Neural cell (in vitro differentiated cells): Measurements from ENCODE around the gene MRPS31. TPM values are rescaled to one million over a fixed set of nuclear protein-coding genes. Genes with fewer than 3 reads are reported as not detected.
A peak's percentile ranks its signal among the peaks of the same experiment; 100 is the strongest.
"Not testable (repeated sequence)": the region's sequence is repeated elsewhere in the genome, so short reads cannot be mapped to it uniquely, and the experiment has no call there.

Experiments used
- H2AFZ ChIP-seq: fragments of 200-600, 300-800 bp; sonication (generic), shearing (Covaris generic); 2 replicates; pipeline ENCODE4 v1.6.0; 2014; ENCODE audit warnings: low read depth, mild to moderate bottlenecking, antibody characterized with exemption, low read length, moderate library complexity
- H3F3A ChIP-seq: fragments of 200-600 bp; shearing (Covaris generic); 2 replicates; pipeline ENCODE4 v1.6.1; 2016; ENCODE audit warnings: mild to moderate bottlenecking, moderate library complexity, mixed read lengths, antibody characterized with exemption, low read length; ENCODE audit not compliant: insufficient read depth, poor library complexity, severe bottlenecking
- H3K27ac ChIP-seq: fragments of 200-600, 300-800 bp; sonication (generic), shearing (Covaris generic); 2 replicates; pipeline ENCODE4 v1.5.1; 2014; ENCODE audit warnings: mild to moderate bottlenecking, low read length, moderate library complexity
- H3K27me3 ChIP-seq: fragments of 300-800, 200-600 bp; sonication (generic), shearing (Covaris generic); 2 replicates; pipeline ENCODE4 v1.6.0; 2014; ENCODE audit warnings: mild to moderate bottlenecking, low read depth, low read length, moderate library complexity; ENCODE audit not compliant: insufficient read depth
- H3K36me3 ChIP-seq: fragments of 300-800, 200-600 bp; sonication (generic), shearing (Covaris generic); 2 replicates; pipeline ENCODE4 v1.5.1; 2014; ENCODE audit warnings: mild to moderate bottlenecking, antibody characterized with exemption, low read length, moderate library complexity; ENCODE audit not compliant: insufficient read depth
- H3K4me2 ChIP-seq: fragments of 300-800, 200-600 bp; sonication (generic), shearing (Covaris generic); 2 replicates; pipeline ENCODE4 v1.6.0; 2014; ENCODE audit warnings: mild to moderate bottlenecking, low read length
- H3K4me3 ChIP-seq: fragments of 300-800, 200-600 bp; sonication (generic), shearing (Covaris generic); 2 replicates; pipeline ENCODE4 v1.5.1; 2014; ENCODE audit warnings: mild to moderate bottlenecking, low read length, moderate library complexity
- H3K79me2 ChIP-seq: fragments of 200-600 bp; shearing (Covaris generic); replicated peaks from 2 replicates; pipeline ENCODE4 v1.6.0; 2014; ENCODE audit warnings: mild to moderate bottlenecking, low read length, moderate library complexity; ENCODE audit not compliant: insufficient read depth
- H3K9ac ChIP-seq: fragments of 300-800, 200-600 bp; sonication (generic), shearing (Covaris generic); 2 replicates; pipeline ENCODE4 v1.6.1; 2016; ENCODE audit warnings: mild to moderate bottlenecking, low read length, mixed read lengths
- H3K9me2 ChIP-seq: fragments of 200-600 bp; shearing (Covaris generic); 2 replicates; pipeline ENCODE4 v1.6.1; 2016; ENCODE audit warnings: mild to moderate bottlenecking, low read length, mixed read lengths; ENCODE audit not compliant: insufficient read depth
- H3K9me3 ChIP-seq: fragments of 200-600, 300-800 bp; sonication (generic), shearing (Covaris generic); 2 replicates; pipeline ENCODE4 v1.6.1; 2016; ENCODE audit warnings: mild to moderate bottlenecking, mixed run types, low read length, moderate library complexity, mixed read lengths
- H4K20me1 ChIP-seq: fragments of 200-600 bp; shearing (Covaris generic); 2 replicates; pipeline ENCODE4 v1.6.1; 2016; ENCODE audit warnings: mild to moderate bottlenecking, mixed run types; ENCODE audit not compliant: insufficient read depth
- EP300 ChIP-seq: fragments of 450-650 bp; conservative IDR thresholded peaks from 2 replicates; pipeline ENCODE4 v1.6.1; 2014; ENCODE audit warnings: antibody characterized with exemption, mild to moderate bottlenecking, moderate library complexity; ENCODE audit not compliant: poor library complexity, severe bottlenecking
- EZH2 ChIP-seq: fragments of 200-600, 300-800 bp; shearing (Covaris generic), sonication (generic); IDR thresholded peaks from 2 replicates; pipeline ENCODE4 v1.6.1; 2014; ENCODE audit warnings: antibody characterized with exemption, low read length, borderline replicate concordance, mild to moderate bottlenecking; ENCODE audit not compliant: insufficient read depth, poor library complexity, severe bottlenecking
- MXI1 ChIP-seq: fragments of 450-650 bp; conservative IDR thresholded peaks from 2 replicates; pipeline ENCODE4 v1.6.1; 2014; ENCODE audit warnings: antibody characterized with exemption, mild to moderate bottlenecking; ENCODE audit not compliant: poor library complexity, severe bottlenecking
- POLR2AphosphoS5 ChIP-seq: IDR thresholded peaks from 2 replicates; pipeline ENCODE4 v1.6.1; 2012
- RAD21 ChIP-seq: fragments of 450-650 bp; conservative IDR thresholded peaks from 2 replicates; pipeline ENCODE4 v1.6.1; 2014; ENCODE audit warnings: antibody characterized with exemption, mild to moderate bottlenecking, moderate library complexity
- REST ChIP-seq: IDR thresholded peaks from 2 replicates; pipeline ENCODE4 v1.6.1; 2012; ENCODE audit warnings: borderline replicate concordance
- SMC3 ChIP-seq: fragments of 450-650 bp; conservative IDR thresholded peaks from 2 replicates; pipeline ENCODE4 v1.6.1; 2014; ENCODE audit warnings: antibody characterized with exemption, mild to moderate bottlenecking, moderate library complexity; ENCODE audit not compliant: poor library complexity
- TAF1 ChIP-seq: IDR thresholded peaks from 2 replicates; pipeline ENCODE4 v1.6.1; 2012; ENCODE audit warnings: low read depth
- polyA plus RNA-seq: library from polyadenylated mRNA; depleted of rRNA; stranded (reverse); fragments of >200 nt; gene quantifications from 2 replicates; pipeline ENCODE4 v1.2.3, GENCODE V29; 2014
- TF ChIP-seq, protein P1 (sequence below): fragments of 450-650 bp; IDR thresholded peaks from 2 replicates; pipeline ENCODE4 v1.5.1; 2014; ENCODE audit warnings: antibody characterized with exemption, mild to moderate bottlenecking, moderate library complexity; ENCODE audit not compliant: poor library complexity, severe bottlenecking

Gene MRPS31
- polyA plus RNA-seq, 1 donor from 2014 or later = 72.4 TPM

DNA sequence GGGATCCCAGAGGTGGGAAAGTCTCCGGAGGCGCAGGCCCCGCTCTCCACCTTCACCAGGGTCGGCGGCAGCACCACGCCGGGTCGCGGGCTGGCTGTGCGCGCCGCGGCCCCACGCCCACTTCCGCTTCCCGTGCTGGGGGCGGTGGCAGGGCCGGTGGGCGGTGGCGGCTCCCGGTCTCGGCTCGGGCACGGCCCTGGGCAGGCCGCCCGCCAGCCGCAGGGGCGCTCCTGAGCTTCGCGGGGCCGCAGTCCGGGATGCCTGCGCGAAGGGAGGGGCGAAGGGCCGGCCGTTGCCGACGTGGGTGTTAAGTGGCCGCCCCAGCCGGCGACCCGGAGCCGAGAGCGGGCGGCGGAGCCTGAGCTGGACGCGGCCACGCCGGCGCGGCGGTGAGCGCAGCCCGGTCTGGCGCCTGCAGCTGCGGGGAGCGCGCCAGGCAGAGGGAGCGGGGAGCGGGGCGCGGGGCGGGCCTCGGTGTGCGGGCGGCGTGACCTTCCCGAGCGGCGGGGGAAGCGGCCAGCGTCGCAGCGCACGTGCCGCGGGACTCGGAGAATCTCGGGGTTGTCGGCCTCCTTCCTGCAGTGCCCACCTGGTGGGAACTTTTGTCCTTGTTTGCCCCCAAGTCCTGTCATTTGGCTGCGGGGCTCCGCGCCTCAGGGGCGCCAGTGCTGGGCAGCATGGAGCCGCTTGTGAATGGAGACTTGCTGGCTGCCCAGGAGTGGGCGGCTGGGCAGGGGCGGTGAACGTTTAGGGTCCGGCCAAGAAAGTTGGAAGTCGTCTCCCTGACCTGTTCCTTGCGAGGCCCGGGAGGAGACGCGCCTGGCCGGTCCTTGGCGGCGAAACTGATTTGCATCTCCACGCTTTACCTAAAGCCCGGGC lies 18.5 kb upstream of the MRPS31 start, which contains the start of gene SLC25A15:
SLC25A15 (plus strand) TSS at position 337 of the 879 bp plus-strand sequence. CDS start 3,616 bp downstream, outside the sequence.
- H3K9me3 ChIP-seq = no peaks in the 10 kb centered on the region
- peak within 1 kb of the TSS; percentile 78 for H3K4me2 ChIP-seq
- H3K36me3 ChIP-seq = no peaks in the 10 kb centered on the region
- H3K4me3 ChIP-seq = peak within 1 kb of the TSS; percentile 84
- H3F3A ChIP-seq = no peaks in the 10 kb centered on the region
- H3K79me2 ChIP-seq = no peaks in the 10 kb centered on the region
- no peaks in the 10 kb centered on the region for H3K27me3 ChIP-seq
- H4K20me1 ChIP-seq = no peaks in the 10 kb centered on the region
- H3K9ac ChIP-seq = peak within 1 kb of the TSS; percentile 66
- no peak within 1 kb of the TSS for H3K27ac ChIP-seq
- H2AFZ ChIP-seq = peak within 1 kb of the TSS; percentile 60
- TF ChIP-seq EZH2 (no peak), POLR2AphosphoS5 (peak; percentile 38), MXI1 (peak; percentile 81), SMC3 (peak; percentile 40), REST (no peak), TAF1 (no peak), RAD21 (peak; percentile 45), EP300 (no peak)
- TF ChIP-seq, protein P1, sequence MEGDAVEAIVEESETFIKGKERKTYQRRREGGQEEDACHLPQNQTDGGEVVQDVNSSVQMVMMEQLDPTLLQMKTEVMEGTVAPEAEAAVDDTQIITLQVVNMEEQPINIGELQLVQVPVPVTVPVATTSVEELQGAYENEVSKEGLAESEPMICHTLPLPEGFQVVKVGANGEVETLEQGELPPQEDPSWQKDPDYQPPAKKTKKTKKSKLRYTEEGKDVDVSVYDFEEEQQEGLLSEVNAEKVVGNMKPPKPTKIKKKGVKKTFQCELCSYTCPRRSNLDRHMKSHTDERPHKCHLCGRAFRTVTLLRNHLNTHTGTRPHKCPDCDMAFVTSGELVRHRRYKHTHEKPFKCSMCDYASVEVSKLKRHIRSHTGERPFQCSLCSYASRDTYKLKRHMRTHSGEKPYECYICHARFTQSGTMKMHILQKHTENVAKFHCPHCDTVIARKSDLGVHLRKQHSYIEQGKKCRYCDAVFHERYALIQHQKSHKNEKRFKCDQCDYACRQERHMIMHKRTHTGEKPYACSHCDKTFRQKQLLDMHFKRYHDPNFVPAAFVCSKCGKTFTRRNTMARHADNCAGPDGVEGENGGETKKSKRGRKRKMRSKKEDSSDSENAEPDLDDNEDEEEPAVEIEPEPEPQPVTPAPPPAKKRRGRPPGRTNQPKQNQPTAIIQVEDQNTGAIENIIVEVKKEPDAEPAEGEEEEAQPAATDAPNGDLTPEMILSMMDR = peak; percentile 65
- no peaks in the 10 kb centered on the region for H3K9me2 ChIP-seq

- Histone ChIP-seq H3K9ac (peak overlapping the region; percentile 66), H2AFZ (peak overlapping the region; percentile 60), H3K4me3 (peak overlapping the region; percentile 84)
- not testable (repeated sequence) for H4K20me1 ChIP-seq, H3K9me2 ChIP-seq, H3K9me3 ChIP-seq, H3K79me2 ChIP-seq, H3K36me3 ChIP-seq, H3K4me2 ChIP-seq, H3K27ac ChIP-seq, H3K27me3 ChIP-seq, H3F3A ChIP-seq
Measured at GRCh38 chr13:40788540-40789274, 17.7 kb upstream of the MRPS31 start.
